ENCODE results near the gene SMOC2.

SMOC2 gene

DNA sequence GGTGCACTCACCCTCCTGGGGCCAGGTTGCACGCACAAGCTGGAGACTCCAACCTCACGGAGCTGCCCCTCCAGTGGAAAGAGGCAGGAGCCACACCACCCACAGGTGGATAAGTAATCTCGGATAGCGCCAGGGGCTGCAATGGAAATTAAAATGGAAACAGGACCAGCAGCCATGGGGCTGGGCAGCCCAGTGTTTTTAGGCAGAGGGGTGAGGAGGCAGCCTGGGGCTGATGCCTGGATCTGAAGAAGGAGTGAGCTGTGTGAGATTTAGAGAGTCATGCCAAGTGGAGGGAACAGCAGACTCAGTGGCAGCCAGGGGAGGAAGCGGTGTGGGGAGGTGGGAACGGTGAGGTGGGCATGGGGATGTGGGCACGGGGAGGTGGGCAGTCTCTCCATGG is 275.6 kb downstream of the SMOC2 start:
- Mint-ChIP-seq H3K4me3 (no peak overlapping the region), H3K27ac (no peak overlapping the region), H3K4me1 (no peaks in the 10 kb centered on the region), H3K9me3 (peaks cover 8% of the 10 kb centered on the region), H3K36me3 (ENCODE audit: low read depth) (no peaks in the 10 kb centered on the region), H3K27me3 (ENCODE audit: low read depth, poor library complexity) (peaks cover 11% of the 10 kb centered on the region)
- TF ChIP-seq, protein P1, sequence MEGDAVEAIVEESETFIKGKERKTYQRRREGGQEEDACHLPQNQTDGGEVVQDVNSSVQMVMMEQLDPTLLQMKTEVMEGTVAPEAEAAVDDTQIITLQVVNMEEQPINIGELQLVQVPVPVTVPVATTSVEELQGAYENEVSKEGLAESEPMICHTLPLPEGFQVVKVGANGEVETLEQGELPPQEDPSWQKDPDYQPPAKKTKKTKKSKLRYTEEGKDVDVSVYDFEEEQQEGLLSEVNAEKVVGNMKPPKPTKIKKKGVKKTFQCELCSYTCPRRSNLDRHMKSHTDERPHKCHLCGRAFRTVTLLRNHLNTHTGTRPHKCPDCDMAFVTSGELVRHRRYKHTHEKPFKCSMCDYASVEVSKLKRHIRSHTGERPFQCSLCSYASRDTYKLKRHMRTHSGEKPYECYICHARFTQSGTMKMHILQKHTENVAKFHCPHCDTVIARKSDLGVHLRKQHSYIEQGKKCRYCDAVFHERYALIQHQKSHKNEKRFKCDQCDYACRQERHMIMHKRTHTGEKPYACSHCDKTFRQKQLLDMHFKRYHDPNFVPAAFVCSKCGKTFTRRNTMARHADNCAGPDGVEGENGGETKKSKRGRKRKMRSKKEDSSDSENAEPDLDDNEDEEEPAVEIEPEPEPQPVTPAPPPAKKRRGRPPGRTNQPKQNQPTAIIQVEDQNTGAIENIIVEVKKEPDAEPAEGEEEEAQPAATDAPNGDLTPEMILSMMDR (IDR thresholded peaks at IDR 0.05) = no peak
- DNase-seq = no peak

DNA sequence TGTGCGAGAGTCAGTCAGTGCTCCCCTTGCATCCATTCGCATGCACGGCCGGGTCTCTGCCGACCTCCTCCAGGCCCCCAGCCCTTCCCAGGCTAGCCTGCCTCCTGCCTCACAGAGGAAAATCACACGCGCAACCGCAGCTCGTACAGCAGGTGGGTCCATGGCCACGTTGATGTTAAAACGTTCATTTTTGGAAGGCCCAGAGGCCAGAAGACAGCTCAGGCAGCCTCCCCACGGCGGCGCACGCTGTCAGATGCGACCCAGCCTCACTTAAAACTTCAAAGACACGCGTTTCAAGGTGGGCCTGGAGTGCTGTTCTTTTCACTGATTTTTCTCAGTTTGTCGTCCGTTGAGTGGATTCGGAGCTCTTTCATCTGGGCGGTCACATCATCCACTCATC is 276.5 kb downstream of the SMOC2 start:
- no peak overlapping the region for H3K27ac Mint-ChIP-seq
- H3K27me3 Mint-ChIP-seq (ENCODE audit: low read depth, poor library complexity) = peaks cover 10% of the 10 kb centered on the region
- H3K4me3 Mint-ChIP-seq = no peak overlapping the region
- TF ChIP-seq, protein P1 (IDR thresholded peaks at IDR 0.05) = no peak
- no peak for DNase-seq
- peaks cover 13% of the 10 kb centered on the region for H3K9me3 Mint-ChIP-seq
- H3K4me1 Mint-ChIP-seq = no peaks in the 10 kb centered on the region
- no peaks in the 10 kb centered on the region for H3K36me3 Mint-ChIP-seq (ENCODE audit: low read depth)

Data from nephron progenitor cell (in vitro differentiated cells).